Fibroblast of lung (primary cell): ENCODE measurements around the gene KPNA6. TPM values are rescaled to one million over a fixed set of nuclear protein-coding genes. Genes with fewer than 3 reads are reported as not detected.
A peak's percentile ranks its signal among the peaks of the same experiment; 100 is the strongest.

Experiments used
- DNase-seq, 2 donors: peaks; one replicate each; pipeline versions ENCODE4 v3.0.0 to v3.0.0-alpha.2; 2010; ENCODE audit warnings: low read depth in 2 of 2
- H2AFZ ChIP-seq: 2 replicates; pipeline ENCODE4 v1.5.1; 2012; ENCODE audit warnings: low read length, control low read depth, inconsistent platforms
- H3K27ac ChIP-seq: 2 replicates; pipeline ENCODE4 v1.5.1; 2011; ENCODE audit warnings: low read length, control low read depth; ENCODE audit not compliant: insufficient read depth
- H3K27me3 ChIP-seq: 2 replicates; pipeline ENCODE4 v1.5.1; 2011; ENCODE audit warnings: mild to moderate bottlenecking, low read length; ENCODE audit not compliant: control insufficient read depth, insufficient read depth
- H3K36me3 ChIP-seq: 2 replicates; pipeline ENCODE4 v1.5.1; 2011; ENCODE audit warnings: low read length; ENCODE audit not compliant: control insufficient read depth, insufficient read depth
- H3K4me1 ChIP-seq: 2 replicates; pipeline ENCODE4 v1.5.1; 2011; ENCODE audit warnings: low read length; ENCODE audit not compliant: control insufficient read depth, insufficient read depth; ENCODE audit errors: extremely low read depth
- H3K4me2 ChIP-seq: 2 replicates; pipeline ENCODE4 v1.5.1; 2011; ENCODE audit warnings: low read length, control low read depth; ENCODE audit not compliant: insufficient read depth; ENCODE audit errors: extremely low read depth
- H3K4me3 ChIP-seq, 4 experiments: fragments of 200-600 bp in 1 of 4; sonication (generic) in 1 of 4; replicated peaks in 1 of 4; 2 replicates each; pipeline ENCODE4 v1.5.1; 2011 to 2016; ENCODE audit warnings: low read length in 4 of 4, low read depth in 3 of 4, mild to moderate bottlenecking in 3 of 4, control low read depth in 2 of 4, inconsistent platforms in 1 of 4, mixed read lengths in 1 of 4; ENCODE audit not compliant: insufficient read depth in 1 of 4; ENCODE audit errors: control extremely low read depth in 1 of 4
- H3K79me2 ChIP-seq: 2 replicates; pipeline ENCODE4 v1.5.1; 2012; ENCODE audit warnings: mild to moderate bottlenecking, low read length, inconsistent platforms; ENCODE audit not compliant: control insufficient read depth, insufficient read depth
- H3K9ac ChIP-seq: 2 replicates; pipeline ENCODE4 v1.5.1; 2011; ENCODE audit warnings: mild to moderate bottlenecking, low read length, control low read depth; ENCODE audit not compliant: insufficient read depth
- H3K9me3 ChIP-seq: 2 replicates; pipeline ENCODE4 v1.5.1; 2012; ENCODE audit warnings: low read depth, low read length; ENCODE audit not compliant: control insufficient read depth, insufficient read depth
- H4K20me1 ChIP-seq: 2 replicates; pipeline ENCODE4 v1.5.1; 2011; ENCODE audit warnings: low read length; ENCODE audit not compliant: control insufficient read depth, insufficient read depth; ENCODE audit errors: extremely low read depth
- EZH2 ChIP-seq: IDR thresholded peaks from 2 replicates; pipeline ENCODE4 v1.5.1; 2012; ENCODE audit warnings: low read length, control low read depth, mild to moderate bottlenecking; ENCODE audit errors: missing control alignments
- polyA plus RNA-seq, 2 donors: library from polyadenylated mRNA; depleted of rRNA in 1 of 2; stranded (reverse) in 1 of 2; unstranded in 1 of 2; fragments of >200 nt; gene quantifications; 2 replicates each; pipeline ENCODE4 v1.2.1, GENCODE V29; 2011 to 2012; ENCODE audit warnings: missing spikeins in 1 of 2
- total RNA-seq: library from RNA; depleted of rRNA; stranded (reverse); fragments of >200 nt; gene quantifications from 2 replicates; pipeline ENCODE4 v1.2.1, GENCODE V29; 2014
- TF ChIP-seq, protein P1 (sequence below), 2 donors: IDR thresholded peaks in 1 of 2; conservative IDR thresholded peaks in 1 of 2; 1 replicate in 1 of 2; 2 replicates in 1 of 2; pipeline ENCODE4 v1.5.1; 2011 to 2012; ENCODE audit warnings: low read length in 2 of 2, control low read depth in 1 of 2, inconsistent platforms in 1 of 2, low read depth in 1 of 2, mild to moderate bottlenecking in 1 of 2

KPNA6 gene
- total and polyA plus RNA-seq, 2 donors (not counting 1 experiment from before 2014, with no cell fraction given) = 40.1 to 48.5 TPM

DNA sequence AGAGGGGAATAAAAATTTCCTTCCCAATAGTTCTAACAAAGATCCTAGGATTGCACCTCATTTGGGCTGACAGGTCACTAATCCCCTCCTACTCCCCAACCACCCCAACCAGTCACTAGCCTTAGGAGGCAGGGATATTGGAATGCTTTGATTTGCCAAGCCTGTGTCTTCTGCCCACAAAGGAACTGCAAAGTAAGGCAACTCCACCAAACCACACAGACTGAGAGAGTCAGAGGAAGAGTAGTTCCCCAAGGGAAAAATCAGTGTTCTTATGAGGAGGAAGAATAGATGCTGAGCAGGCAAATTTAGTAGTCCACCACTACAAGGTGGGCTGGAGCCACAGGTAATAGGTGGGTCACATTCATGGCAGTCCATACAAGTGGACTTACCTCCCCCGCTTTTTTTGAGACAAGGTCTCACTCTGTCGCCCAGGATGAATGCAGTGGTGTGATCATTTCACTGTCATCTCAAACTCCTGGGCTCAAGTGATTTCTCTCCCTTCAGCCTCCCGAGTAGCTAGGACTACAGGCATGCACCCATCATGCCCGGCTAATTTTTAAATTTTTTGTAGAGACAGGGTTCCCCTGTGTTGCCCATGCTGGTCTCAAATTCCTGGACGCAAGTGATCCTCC, 38.8 kb upstream of the KPNA6 start:
- Histone ChIP-seq H3K4me3 (no peak overlapping the region), H3K4me1 (peaks cover 11% of the 10 kb centered on the region), H3K27me3 (no peaks in the 10 kb centered on the region), H3K79me2 (peaks cover 7% of the 10 kb centered on the region), H2AFZ (no peak overlapping the region), H3K27ac (no peak overlapping the region), H3K9ac (no peak overlapping the region), H4K20me1 (no peaks in the 10 kb centered on the region), H3K4me2 (no peak overlapping the region), H3K9me3 (no peaks in the 10 kb centered on the region), H3K36me3 (no peaks in the 10 kb centered on the region)
- TF ChIP-seq, protein P1, sequence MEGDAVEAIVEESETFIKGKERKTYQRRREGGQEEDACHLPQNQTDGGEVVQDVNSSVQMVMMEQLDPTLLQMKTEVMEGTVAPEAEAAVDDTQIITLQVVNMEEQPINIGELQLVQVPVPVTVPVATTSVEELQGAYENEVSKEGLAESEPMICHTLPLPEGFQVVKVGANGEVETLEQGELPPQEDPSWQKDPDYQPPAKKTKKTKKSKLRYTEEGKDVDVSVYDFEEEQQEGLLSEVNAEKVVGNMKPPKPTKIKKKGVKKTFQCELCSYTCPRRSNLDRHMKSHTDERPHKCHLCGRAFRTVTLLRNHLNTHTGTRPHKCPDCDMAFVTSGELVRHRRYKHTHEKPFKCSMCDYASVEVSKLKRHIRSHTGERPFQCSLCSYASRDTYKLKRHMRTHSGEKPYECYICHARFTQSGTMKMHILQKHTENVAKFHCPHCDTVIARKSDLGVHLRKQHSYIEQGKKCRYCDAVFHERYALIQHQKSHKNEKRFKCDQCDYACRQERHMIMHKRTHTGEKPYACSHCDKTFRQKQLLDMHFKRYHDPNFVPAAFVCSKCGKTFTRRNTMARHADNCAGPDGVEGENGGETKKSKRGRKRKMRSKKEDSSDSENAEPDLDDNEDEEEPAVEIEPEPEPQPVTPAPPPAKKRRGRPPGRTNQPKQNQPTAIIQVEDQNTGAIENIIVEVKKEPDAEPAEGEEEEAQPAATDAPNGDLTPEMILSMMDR (conservative IDR thresholded peaks at IDR 0.05 in 1 of 2, IDR thresholded peaks at IDR 0.05 in 1 of 2; ENCODE audit: low read depth in 1 of 2, low read length in 2 of 2) = no peak
- no peak for TF ChIP-seq EZH2
- peak in 1 of 2 donors; percentile 76 for DNase-seq

DNA sequence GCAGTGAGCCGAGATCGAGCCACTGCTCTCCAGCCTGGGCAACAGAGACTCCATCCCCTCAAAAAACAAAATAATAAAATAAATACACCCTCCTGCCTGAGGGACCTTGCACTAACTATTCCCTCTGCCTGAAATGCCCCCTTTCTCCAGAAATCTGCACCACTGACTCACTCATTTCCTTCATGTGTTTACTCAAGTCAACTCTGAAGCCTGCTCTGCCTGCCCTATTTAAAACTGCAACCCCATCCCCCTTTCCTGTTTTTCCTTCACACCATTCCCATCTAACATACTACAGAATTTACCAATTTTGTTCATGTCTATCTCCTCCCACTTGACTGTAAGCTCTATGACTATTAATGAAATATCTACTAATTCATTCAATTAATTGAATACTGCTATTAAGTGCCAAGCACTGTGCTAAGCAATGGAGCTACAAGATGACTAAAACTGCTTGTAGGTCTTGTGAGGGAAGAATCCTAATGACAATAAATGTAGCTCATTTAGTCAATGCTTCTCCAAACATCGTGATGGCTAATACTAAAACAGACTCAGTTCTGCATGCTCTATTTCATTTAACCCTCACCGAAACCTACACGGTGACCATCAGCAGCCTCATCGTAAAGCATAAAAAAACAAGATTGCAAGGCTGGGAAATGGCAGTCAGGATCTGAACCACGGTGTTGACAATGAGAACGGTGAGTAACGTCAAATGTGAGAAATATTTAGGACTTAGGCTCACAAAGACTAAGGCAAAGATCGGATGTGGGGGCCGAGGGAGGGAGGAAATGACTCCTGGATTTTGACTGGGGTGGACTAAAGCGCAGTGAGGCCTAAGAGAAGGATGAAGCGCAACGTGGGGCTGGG, 35.9 kb upstream of the KPNA6 start:
- H3K79me2 ChIP-seq = peaks cover 16% of the 10 kb centered on the region
- peak overlapping the region; percentile 86 for H3K9ac ChIP-seq
- peak overlapping the region; percentile 84 for H3K4me2 ChIP-seq
- H2AFZ ChIP-seq = peak overlapping the region; percentile 15
- no peaks in the 10 kb centered on the region for H3K27me3 ChIP-seq
- peak; percentile 69 to 70 for DNase-seq
- peak overlapping the region; percentile 79 to 86 (median 82) for H3K4me3 ChIP-seq
- H3K4me1 ChIP-seq = peaks cover 7% of the 10 kb centered on the region
- H4K20me1 ChIP-seq = no peaks in the 10 kb centered on the region
- no peak for TF ChIP-seq EZH2
- TF ChIP-seq, protein P1 (conservative IDR thresholded peaks at IDR 0.05 in 1 of 2, IDR thresholded peaks at IDR 0.05 in 1 of 2; ENCODE audit: low read depth in 1 of 2, low read length in 2 of 2) = no peak
- H3K27ac ChIP-seq = peak overlapping the region; percentile 86
- no peaks in the 10 kb centered on the region for H3K9me3 ChIP-seq
- H3K36me3 ChIP-seq = peaks cover 9% of the 10 kb centered on the region

DNA sequence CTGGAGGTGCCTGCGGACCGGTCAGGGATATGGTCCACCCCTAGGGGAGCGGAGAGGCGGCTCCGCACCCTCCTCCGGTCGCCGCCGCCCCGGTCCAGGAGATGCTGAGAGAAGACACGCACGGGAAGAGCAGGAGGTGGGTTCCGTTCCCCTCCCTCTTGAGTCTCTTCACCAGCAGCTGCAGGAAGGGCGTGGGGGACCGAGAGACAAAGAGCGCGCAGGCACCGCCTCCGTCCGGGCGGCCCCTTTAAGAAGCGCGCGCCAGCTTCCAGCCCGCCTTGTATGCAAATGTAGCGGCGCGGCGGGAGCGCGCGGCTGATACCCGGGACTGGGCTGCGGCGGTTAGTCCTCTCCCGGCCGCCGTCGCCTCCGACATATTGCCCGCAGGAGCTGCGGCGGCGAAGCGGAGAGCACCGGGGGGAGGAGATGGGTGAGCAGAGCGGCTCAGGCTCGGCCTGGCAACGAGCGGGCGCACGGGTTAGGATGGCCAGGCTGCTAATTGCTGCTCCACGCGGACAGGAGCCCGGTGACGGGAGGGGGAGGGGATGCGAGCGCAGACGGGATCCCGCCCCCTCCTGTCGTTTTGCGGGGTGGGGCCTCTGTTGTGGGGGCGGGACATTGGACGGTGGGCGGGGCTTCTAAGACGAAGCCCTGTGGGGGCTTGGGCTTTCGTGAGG, 35.1 kb upstream of the KPNA6 start, which contains the start of gene TMEM39B:
Gene TMEM39B (plus strand): TSS at position 318 of the 677 bp plus-strand sequence. CDS start 109 bp downstream, at position 427.
- Histone ChIP-seq H3K79me2 (peaks cover 16% of the 10 kb centered on the region), H3K4me3 (peak within 1 kb of the TSS; percentile 79 to 86 (median 82)), H3K4me2 (peak within 1 kb of the TSS; percentile 87), H3K9ac (peak within 1 kb of the TSS; percentile 86), H3K27me3 (no peaks in the 10 kb centered on the region), H4K20me1 (no peaks in the 10 kb centered on the region), H3K27ac (peak within 1 kb of the TSS; percentile 86), H3K36me3 (peaks cover 13% of the 10 kb centered on the region), H3K9me3 (no peaks in the 10 kb centered on the region), H2AFZ (peak within 1 kb of the TSS; percentile 91), H3K4me1 (peaks cover 7% of the 10 kb centered on the region)
- TF ChIP-seq EZH2 = no peak
- TF ChIP-seq, protein P1 (conservative IDR thresholded peaks at IDR 0.05 in 1 of 2, IDR thresholded peaks at IDR 0.05 in 1 of 2; ENCODE audit: low read depth in 1 of 2, low read length in 2 of 2) = no peak
- peak; percentile 96 for DNase-seq
